A549 (cell line): ENCODE results near the gene MST1. TPM values are rescaled to one million over a fixed set of nuclear protein-coding genes. Genes with fewer than 3 reads are reported as not detected.
A peak's percentile ranks its signal among the peaks of the same experiment; 100 is the strongest.

Source experiments
- ATAC-seq, 2 experiments: fragments of 200-7000 bp in 1 of 2; fragments of >200 bp in 1 of 2; cut with Nextera tagmentation in 1 of 2; cut with Tn5 transposase in 1 of 2; 3 replicates each; pipeline versions ENCODE4 v1.8.0 to v1.9.1; 2018 to 2020; ENCODE audit warnings: mild to moderate bottlenecking in 1 of 2, moderate library complexity in 1 of 2
- CTCF ChIA-PET: fragments of 300-600 bp; sonication (Branson Sonifier 250); formaldehyde crosslinking; extraction: SDS; loops from one replicate; lab custom pipeline; 2021; ENCODE audit warnings: antibody characterized with exemption, inconsistent platforms; lab: Yijun Ruan, JAX
- POLR2A ChIA-PET: fragments of 350-600 bp; formaldehyde crosslinking; extraction: SDS; loops from one replicate; lab custom pipeline; 2021; ENCODE audit warnings: antibody characterized with exemption, inconsistent platforms; lab: Yijun Ruan, JAX
- DNase-seq, 2 experiments: peaks; one replicate each; pipeline versions ENCODE4 v3.0.0 to v3.0.0-alpha.2; 2011 to 2016; ENCODE audit warnings: low read depth in 1 of 2, low spot score in 1 of 2
- FAIRE-seq: peaks from 2 replicates; lab custom pipeline; 2011; peaks lifted over from hg19 to GRCh38; lab: Jason Lieb, UNC
- H3K27ac ChIP-seq, 2 experiments: fragments of >200 bp; sonication (Bioruptor Twin); formaldehyde crosslinking; 3 replicates each; pipeline ENCODE4 v1.5.1; 2016 to 2017
- H3K4me1 ChIP-seq: fragments of >200 bp; sonication (Bioruptor Twin); formaldehyde crosslinking; 3 replicates; pipeline ENCODE4 v1.6.1; 2016
- H3K4me2 ChIP-seq: fragments of >200 bp; sonication (Bioruptor Twin); formaldehyde crosslinking; 3 replicates; pipeline ENCODE4 v1.6.1; 2016
- H3K4me3 ChIP-seq: fragments of >200 bp; sonication (Bioruptor Twin); formaldehyde crosslinking; 3 replicates; pipeline ENCODE4 v1.5.1; 2016
- H3K9me3 ChIP-seq: fragments of >200 bp; sonication (Bioruptor Twin); formaldehyde crosslinking; 3 replicates; pipeline ENCODE4 v1.6.1; 2016
- CBX2 ChIP-seq: fragments of 200-600 bp; sonication (generic); IDR thresholded peaks from 2 replicates; pipeline ENCODE4 v1.6.1; 2016; ENCODE audit warnings: low read depth, mild to moderate bottlenecking, borderline replicate concordance
- CEBPB ChIP-seq, 2 experiments: fragments of >200 bp in 1 of 2; sonication (Bioruptor Twin) in 1 of 2; formaldehyde crosslinking in 1 of 2; IDR thresholded peaks; 2 replicates each; pipeline ENCODE4 v1.6.1; 2012 to 2016
- CTCF ChIP-seq: fragments of >200 bp; sonication (Bioruptor Twin); formaldehyde crosslinking; IDR thresholded peaks from 3 replicates; pipeline ENCODE4 v1.5.1; 2016
- FOSL2 ChIP-seq, 2 experiments: fragments of 450-650 bp in 1 of 2; fragments of >200 bp in 1 of 2; sonication (Bioruptor Twin) in 1 of 2; formaldehyde crosslinking; IDR thresholded peaks; 2 replicates each; pipeline versions ENCODE4 v1.5.0 to v1.6.1; 2016 to 2020; ENCODE audit warnings: mild to moderate bottlenecking in 1 of 2, moderate library complexity in 1 of 2
- GATA3 ChIP-seq: IDR thresholded peaks from 2 replicates; pipeline ENCODE4 v1.6.1; 2012; ENCODE audit warnings: borderline replicate concordance
- HEYL ChIP-seq: fragments of 250-450 bp; sonication (Bioruptor Pico); IDR thresholded peaks from 2 replicates; pipeline ENCODE4 v1.8.0; 2021; ENCODE audit warnings: mild to moderate bottlenecking, moderate library complexity
- HMGXB4 ChIP-seq: fragments of 250-450 bp; sonication (Bioruptor Pico); IDR thresholded peaks from 2 replicates; pipeline ENCODE4 v1.5.0; 2021; ENCODE audit warnings: mild to moderate bottlenecking, moderate library complexity, borderline replicate concordance
- KDM5A ChIP-seq: fragments of 200-600 bp; sonication (generic); IDR thresholded peaks from 2 replicates; pipeline ENCODE4 v1.6.1; 2016; ENCODE audit warnings: antibody characterized with exemption, mild to moderate bottlenecking
- MYC ChIP-seq: IDR thresholded peaks from 2 replicates; pipeline ENCODE4 v1.6.1; 2012; ENCODE audit warnings: mild to moderate bottlenecking, inconsistent platforms, low read length, improper control_type of control experiment, borderline replicate concordance
- NR3C1 ChIP-seq: fragments of >200 bp; sonication (Bioruptor Twin); formaldehyde crosslinking; IDR thresholded peaks from 3 replicates; pipeline ENCODE4 v1.6.1; 2017
- POLR2A ChIP-seq: IDR thresholded peaks from 2 replicates; pipeline ENCODE4 v1.6.1; 2012; ENCODE audit warnings: mild to moderate bottlenecking, low read length
- POLR2AphosphoS2 ChIP-seq: conservative IDR thresholded peaks from 2 replicates; pipeline ENCODE4 v1.6.1; 2012; ENCODE audit warnings: low read length, improper control_type of control experiment, inconsistent platforms
- RAD21 ChIP-seq, 2 experiments: fragments of >200 bp in 1 of 2; sonication (Bioruptor Twin) in 1 of 2; formaldehyde crosslinking in 1 of 2; IDR thresholded peaks in 1 of 2; conservative IDR thresholded peaks in 1 of 2; 2 replicates in 1 of 2; 3 replicates in 1 of 2; pipeline ENCODE4 v1.6.1; 2012 to 2018; ENCODE audit warnings: inconsistent platforms in 1 of 2
- RFX5 ChIP-seq: fragments of 450-650 bp; IDR thresholded peaks from 2 replicates; pipeline ENCODE4 v1.7.1; 2014; ENCODE audit warnings: antibody characterized with exemption, mild to moderate bottlenecking, moderate library complexity
- SMC3 ChIP-seq: fragments of >200 bp; sonication (Bioruptor Twin); formaldehyde crosslinking; IDR thresholded peaks from 3 replicates; pipeline ENCODE4 v1.6.1; 2018; ENCODE audit warnings: inconsistent platforms
- SREBF2 ChIP-seq: fragments of 450-650 bp; IDR thresholded peaks from 2 replicates; pipeline ENCODE4 v1.6.1; 2014; ENCODE audit warnings: mild to moderate bottlenecking, moderate library complexity
- ZFP36 ChIP-seq: fragments of 450-650 bp; IDR thresholded peaks from 2 replicates; pipeline ENCODE4 v1.6.1; 2014; ENCODE audit warnings: borderline replicate concordance; ENCODE audit not compliant: partially characterized antibody
- WGBS: methylation state at CpG from one replicate; pipeline ENCODE4 v1.1.6; 2017; ENCODE audit errors: missing lambda C conversion rate; 5-methylcytosine and 5-hydroxymethylcytosine counted together
- polyA plus RNA-seq, 4 experiments: library from polyadenylated mRNA; depleted of rRNA in 3 of 4; stranded (reverse); fragments of >200 nt; fragmentation: RNase III in 1 of 4; extraction: RNeasy Plus Mini Kit Qiagen cat#74134 plus additional on column Dnase treatment in 1 of 4; gene quantifications; 2 replicates in 3 of 4; 3 replicates in 1 of 4; pipeline ENCODE4 v1.2.3, GENCODE V29; 2011 to 2017

Gene MST1
- polyA plus RNA-seq, 2 of the 4 experiments (the other 2 are of a cell fraction), result 3.6 to 4.9 TPM

- 34% methylated on average over 10 of the region's 11 CpGs for WGBS
- no peak for FAIRE-seq
- Histone ChIP-seq H3K27ac (no peak overlapping the region), H3K4me3 (no peak overlapping the region), H3K4me1 (peaks cover 33% of the 10 kb centered on the region), H3K9me3 (no peaks in the 10 kb centered on the region), H3K4me2 (peak overlapping the region; percentile 29; the same call in 1 of the 3 replicates)
- peak; percentile 30 to 41; a peak in 5 of 6 replicates for ATAC-seq
- ChIA-PET POLR2A (interaction anchor here (1.4 kb wide), 1 partner anchor 132 kb away, joined by 14 read pairs; no protein-coding TSS in a partner anchor), CTCF (interaction anchor here (0.5 to 5.4 kb wide), 50 partner anchors 8 to 1839 kb away, joined by 3 to 210 read pairs (median 4); partner anchors contain the start of gene BSN)
- TF ChIP-seq SMC3 (peak; percentile 86), CTCF (peak; percentile 65), MYC (no peak), RAD21 (conservative IDR thresholded peaks at IDR 0.05 in 1 of 2, IDR thresholded peaks at IDR 0.05 in 1 of 2) (peak; percentile 75 to 76)
- peak; percentile 65 to 71 for DNase-seq
Measured at GRCh38 chr3:49671291-49672288, 17.7 kb downstream of the MST1 start.

- Histone ChIP-seq H3K9me3 (no peaks in the 10 kb centered on the region), H3K4me2 (no peak overlapping the region), H3K27ac (no peak overlapping the region), H3K4me1 (peaks cover 33% of the 10 kb centered on the region), H3K4me3 (no peak overlapping the region)
- WGBS, result 70% methylated on average over 6 of the region's 6 CpGs
- TF ChIP-seq CBX2 (no peak), SREBF2 (no peak), CTCF (no peak), HEYL (CRISPR knock-in tag) (no peak), NR3C1 (no peak), RFX5 (no peak), GATA3 (no peak), ZFP36 (no peak), CEBPB (IDR thresholded peaks at IDR 0.05) (no peak), POLR2A (no peak), KDM5A (no peak), FOSL2 (IDR thresholded peaks at IDR 0.05) (no peak), FOSL2 (CRISPR knock-in tag; IDR thresholded peaks at IDR 0.05) (no peak), HMGXB4 (no peak), POLR2AphosphoS2 (no peak)
- ATAC-seq (no peak), FAIRE-seq (no peak), DNase-seq (no peak)
- ChIA-PET POLR2A (interaction anchor here (1.4 kb wide), 1 partner anchor 131 kb away, joined by 14 read pairs; no protein-coding TSS in a partner anchor), CTCF (interaction anchor here (0.6 to 5.4 kb wide), 32 partner anchors 8 to 1838 kb away, joined by 3 to 210 read pairs (median 4); partner anchors contain the start of gene BSN)
Measured at GRCh38 chr3:49670940-49671290, 18.4 kb downstream of the MST1 start.
